Activated naive CD4-positive, alpha-beta T cell treated with anti-CD3 and anti-CD28 coated beads, Interleukin-2, amount 10 ng/mL, durations not matched to agents 7 days and 5 days (primary cell): ENCODE results near the gene CRB3.

Source experiments
- CTCF ChIA-PET: fragments of 350-600 bp; sonication (Branson Sonifier 250); formaldehyde crosslinking; loops from one replicate; lab custom pipeline; 2021; ENCODE audit warnings: antibody characterized with exemption; lab: Charles Lee
- DNase-seq: peaks from one replicate; pipeline ENCODE4 v3.0.0-alpha.2; 2020
- H3K27ac Mint-ChIP-seq: one replicate; pipeline ENCODE4 v1.8.0; 2021; ENCODE audit warnings: mild to moderate bottlenecking, moderate library complexity, mixed read lengths
- H3K27me3 Mint-ChIP-seq: one replicate; pipeline ENCODE4 v1.8.0; 2021; ENCODE audit warnings: mild to moderate bottlenecking, mixed read lengths
- H3K36me3 Mint-ChIP-seq: one replicate; pipeline ENCODE4 v1.8.0; 2021; ENCODE audit warnings: mixed read lengths
- H3K4me1 Mint-ChIP-seq: one replicate; pipeline ENCODE4 v1.8.0; 2021; ENCODE audit warnings: mixed read lengths
- H3K4me3 Mint-ChIP-seq: one replicate; pipeline ENCODE4 v1.8.0; 2021; ENCODE audit warnings: mild to moderate bottlenecking, moderate library complexity, mixed read lengths
- H3K9me3 Mint-ChIP-seq: one replicate; pipeline ENCODE4 v1.8.0; 2021; ENCODE audit warnings: mixed read lengths

The CRB3 gene

GRCh38 chr19:6467384-6467783 is 3.3 kb downstream of the CRB3 start:
- CTCF ChIA-PET: no interaction called here

GRCh38 chr19:6470173-6470572 is 6.1 kb downstream of the CRB3 start:
- no peaks in the 10 kb centered on the region for H3K9me3 Mint-ChIP-seq
- peaks cover 4% of the 10 kb centered on the region for H3K4me1 Mint-ChIP-seq
- H3K36me3 Mint-ChIP-seq: peaks cover 31% of the 10 kb centered on the region
- peaks cover 4% of the 10 kb centered on the region for H3K27me3 Mint-ChIP-seq
- CTCF ChIA-PET: no interaction called here
- DNase-seq: no peak
- no peak overlapping the region for H3K4me3 Mint-ChIP-seq
- H3K27ac Mint-ChIP-seq: no peak overlapping the region

More at GRCh38 chr19:6467384-6467783, 3.3 kb downstream of the CRB3 start:
- peaks cover 21% of the 10 kb centered on the region for H3K36me3 Mint-ChIP-seq
- H3K27ac Mint-ChIP-seq: no peak overlapping the region
- H3K4me1 Mint-ChIP-seq: peaks cover 14% of the 10 kb centered on the region
- no peak for DNase-seq
- H3K27me3 Mint-ChIP-seq: peaks cover 10% of the 10 kb centered on the region
- no peak overlapping the region for H3K4me3 Mint-ChIP-seq
- H3K9me3 Mint-ChIP-seq: no peaks in the 10 kb centered on the region

GRCh38 chr19:6471076-6471475 is 7.0 kb downstream of the CRB3 start:
- no peak overlapping the region for H3K4me3 Mint-ChIP-seq
- no peak for DNase-seq
- H3K36me3 Mint-ChIP-seq: peaks cover 37% of the 10 kb centered on the region
- CTCF ChIA-PET: interaction anchor here (0.9 kb wide), 1 partner anchor 9 kb away, joined by 3 read pairs; no protein-coding TSS in a partner anchor
- H3K27ac Mint-ChIP-seq: peak overlapping the region; percentile 45
- no peaks in the 10 kb centered on the region for H3K4me1 Mint-ChIP-seq
- no peaks in the 10 kb centered on the region for H3K27me3 Mint-ChIP-seq
- no peaks in the 10 kb centered on the region for H3K9me3 Mint-ChIP-seq

- DNase-seq: no peak
- no peak overlapping the region for H3K4me3 Mint-ChIP-seq
- H3K27me3 Mint-ChIP-seq: no peaks in the 10 kb centered on the region
- H3K36me3 Mint-ChIP-seq: peaks cover 41% of the 10 kb centered on the region
- CTCF ChIA-PET: no interaction called here
- no peaks in the 10 kb centered on the region for H3K4me1 Mint-ChIP-seq
- no peaks in the 10 kb centered on the region for H3K9me3 Mint-ChIP-seq
- no peak overlapping the region for H3K27ac Mint-ChIP-seq
Observed at GRCh38 chr19:6472713-6473112, 8.6 kb downstream of the CRB3 start.

GRCh38 chr19:6473647-6474046 is 9.6 kb downstream of the CRB3 start:
- Mint-ChIP-seq H3K9me3 (no peaks in the 10 kb centered on the region), H3K4me1 (no peaks in the 10 kb centered on the region), H3K4me3 (no peak overlapping the region), H3K36me3 (peaks cover 35% of the 10 kb centered on the region), H3K27me3 (no peaks in the 10 kb centered on the region), H3K27ac (no peak overlapping the region)
- CTCF ChIA-PET: no interaction called here
- no peak for DNase-seq

GRCh38 chr19:6475321-6476108 is 11.4 kb downstream of the CRB3 start:
- CTCF ChIA-PET: no interaction called here
- Mint-ChIP-seq H3K27ac (peak overlapping the region; percentile 55), H3K4me3 (no peak overlapping the region), H3K9me3 (no peaks in the 10 kb centered on the region), H3K4me1 (peaks cover 15% of the 10 kb centered on the region), H3K36me3 (peaks cover 25% of the 10 kb centered on the region), H3K27me3 (no peaks in the 10 kb centered on the region)
- no peak for DNase-seq

GRCh38 chr19:6476155-6476895 is 12.3 kb downstream of the CRB3 start:
- Mint-ChIP-seq H3K27me3 (no peaks in the 10 kb centered on the region), H3K9me3 (no peaks in the 10 kb centered on the region), H3K36me3 (peaks cover 25% of the 10 kb centered on the region), H3K27ac (peak overlapping the region; percentile 55), H3K4me1 (peaks cover 21% of the 10 kb centered on the region), H3K4me3 (no peak overlapping the region)
- CTCF ChIA-PET: no interaction called here
- peak; percentile 70 for DNase-seq

- Mint-ChIP-seq H3K36me3 (peaks cover 26% of the 10 kb centered on the region), H3K4me1 (peaks cover 25% of the 10 kb centered on the region), H3K9me3 (no peaks in the 10 kb centered on the region), H3K27me3 (no peaks in the 10 kb centered on the region), H3K4me3 (no peak overlapping the region), H3K27ac (no peak overlapping the region)
- CTCF ChIA-PET: no interaction called here
- no peak for DNase-seq
Observed at GRCh38 chr19:6476896-6477431, 12.9 kb downstream of the CRB3 start.

- Mint-ChIP-seq H3K4me1 (peaks cover 36% of the 10 kb centered on the region), H3K9me3 (no peaks in the 10 kb centered on the region), H3K27ac (no peak overlapping the region)
Observed at GRCh38 chr19:6478815-6479214, 14.7 kb downstream of the CRB3 start.

GRCh38 chr19:6479836-6480398 is 15.8 kb downstream of the CRB3 start:
- peaks cover 36% of the 10 kb centered on the region for H3K4me1 Mint-ChIP-seq
- H3K36me3 Mint-ChIP-seq: peaks cover 17% of the 10 kb centered on the region
- DNase-seq: no peak
- peak overlapping the region; percentile 87 for H3K27ac Mint-ChIP-seq
- H3K27me3 Mint-ChIP-seq: no peaks in the 10 kb centered on the region
- CTCF ChIA-PET: interaction anchor here (0.6 to 1.7 kb wide), 3 partner anchors 25 to 354 kb away, joined by 3 to 5 read pairs (median 3); no protein-coding TSS in a partner anchor
- no peaks in the 10 kb centered on the region for H3K9me3 Mint-ChIP-seq
- peak overlapping the region; percentile 93 for H3K4me3 Mint-ChIP-seq

More at GRCh38 chr19:6478815-6479214, 14.7 kb downstream of the CRB3 start:
- Mint-ChIP-seq H3K36me3 (peaks cover 24% of the 10 kb centered on the region), H3K27me3 (no peaks in the 10 kb centered on the region), H3K4me3 (no peak overlapping the region)
- no peak for DNase-seq
- CTCF ChIA-PET: no interaction called here

- Mint-ChIP-seq H3K4me1 (peaks cover 36% of the 10 kb centered on the region), H3K4me3 (peak overlapping the region; percentile 93), H3K36me3 (peaks cover 11% of the 10 kb centered on the region), H3K9me3 (no peaks in the 10 kb centered on the region), H3K27ac (peak overlapping the region; percentile 92), H3K27me3 (no peaks in the 10 kb centered on the region)
- peak; percentile 43 for DNase-seq
- CTCF ChIA-PET: interaction anchor here (0.6 to 1.8 kb wide), 6 partner anchors 10 to 677 kb away, joined by 3 to 14 read pairs (median 4); no protein-coding TSS in a partner anchor
Observed at GRCh38 chr19:6480848-6481415, 16.9 kb downstream of the CRB3 start.

- Mint-ChIP-seq H3K9me3 (no peaks in the 10 kb centered on the region), H3K4me1 (peaks cover 36% of the 10 kb centered on the region), H3K36me3 (peaks cover 6% of the 10 kb centered on the region), H3K27me3 (no peaks in the 10 kb centered on the region), H3K27ac (peak within 1 kb of the TSS; percentile 92), H3K4me3 (peak within 1 kb of the TSS; percentile 93)
- peak; percentile 83 for DNase-seq
- CTCF ChIA-PET: interaction anchor here (0.7 to 1.8 kb wide), 4 partner anchors 10 to 678 kb away, joined by 3 to 14 read pairs (median 4); no protein-coding TSS in a partner anchor
Observed at GRCh38 chr19:6481541-6482342, 17.7 kb downstream of the CRB3 start, which contains the start of gene DENND1C. DENND1C (minus strand) TSS chr19:6481787; CDS start chr19:6481695, 92 bp downstream.

- H3K27ac Mint-ChIP-seq: peak overlapping the region; percentile 92
- CTCF ChIA-PET: interaction anchor here (1.8 kb wide), 1 partner anchor 9 kb away, joined by 14 read pairs; no protein-coding TSS in a partner anchor
- H3K9me3 Mint-ChIP-seq: no peaks in the 10 kb centered on the region
- H3K36me3 Mint-ChIP-seq: peaks cover 4% of the 10 kb centered on the region
- no peak for DNase-seq
- peak overlapping the region; percentile 93 for H3K4me3 Mint-ChIP-seq
- no peaks in the 10 kb centered on the region for H3K27me3 Mint-ChIP-seq
- H3K4me1 Mint-ChIP-seq: peaks cover 36% of the 10 kb centered on the region
Observed at GRCh38 chr19:6482343-6482686, 18.2 kb downstream of the CRB3 start.
